CD4-positive, alpha-beta T cell treated with Interleukin-4 for 4 hours (primary cell): ENCODE measurements around the gene CLEC4M.

Experiments used
- DNase-seq: peaks from one replicate; pipeline ENCODE4 v3.0.0-alpha.2; 2020

CLEC4M gene

GRCh38 chr19:7817801-7818200 lies 54.8 kb downstream of the CLEC4M start:
- DNase-seq = no peak

DNA sequence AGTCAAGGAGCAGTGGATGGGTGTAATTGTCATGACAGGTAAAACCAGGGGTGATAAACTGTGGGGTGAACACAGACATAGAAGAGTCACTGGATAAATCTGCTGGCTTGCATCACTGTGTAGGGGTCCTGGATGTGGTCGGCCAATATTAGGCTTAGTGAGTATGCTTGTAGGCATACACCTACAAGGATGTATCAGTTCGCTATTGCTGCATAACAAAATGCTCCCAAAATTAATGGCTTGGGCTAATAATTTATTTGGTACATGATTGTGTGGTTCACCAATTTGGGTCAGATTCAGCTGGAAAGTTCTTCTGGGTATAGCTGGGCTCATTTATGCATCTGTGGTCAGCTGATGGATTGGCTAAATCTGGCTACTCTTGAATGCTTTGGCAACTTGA lies 55.8 kb downstream of the CLEC4M start:
- DNase-seq = no peak
